PC-9 (cell line): ENCODE data around the gene CAPN11. TPM values are rescaled to one million over a fixed set of nuclear protein-coding genes. Genes with fewer than 3 reads are reported as not detected.

Source experiments
- BruUV-seq: library from RNA; stranded (reverse); fragments of 400-500 nt; replicated peaks from 2 replicates; lab custom pipeline; 2021; lab: Mats Ljungman, UMichigan
- CTCF ChIA-PET: fragments of 300-600 bp; sonication (Branson Sonifier 250); formaldehyde crosslinking; loops from one replicate; lab custom pipeline; 2022; ENCODE audit warnings: antibody characterized with exemption; lab: Charles Lee
- POLR2A ChIA-PET: fragments of 300-600 bp; sonication (Branson Sonifier 250); formaldehyde crosslinking; loops from one replicate; lab custom pipeline; 2022; ENCODE audit warnings: antibody characterized with exemption; ENCODE audit not compliant: unreplicated experiment; lab: Charles Lee
- DNase-seq, 2 experiments: peaks; one replicate each; pipeline versions ENCODE4 v3.0.0 to v3.0.0-alpha.2; 2015 to 2022; ENCODE audit warnings: mixed read lengths in 1 of 2
- H2AFZ ChIP-seq: fragments of 200-600 bp; sonication (generic); 2 replicates; pipeline ENCODE4 v1.8.1; 2017; ENCODE audit warnings: antibody characterized with exemption
- H3F3A ChIP-seq: fragments of 200-600 bp; sonication (generic); 2 replicates; pipeline ENCODE4 v1.8.1; 2017; ENCODE audit warnings: antibody characterized with exemption, mild to moderate bottlenecking, low read depth; ENCODE audit not compliant: insufficient read depth
- H3K27ac ChIP-seq: fragments of 200-600 bp; sonication (generic); 2 replicates; pipeline ENCODE4 v1.6.1; 2016; ENCODE audit warnings: mixed run types
- H3K27me3 ChIP-seq: fragments of 200-600 bp; sonication (generic); 2 replicates; pipeline ENCODE4 v1.6.1; 2016; ENCODE audit warnings: low read depth, mixed run types; ENCODE audit not compliant: insufficient read depth
- H3K36me3 ChIP-seq: fragments of 200-600 bp; sonication (generic); 2 replicates; pipeline ENCODE4 v1.6.1; 2016; ENCODE audit warnings: low read depth, mixed run types
- H3K4me1 ChIP-seq: fragments of 200-600 bp; sonication (generic); replicated peaks from 2 replicates; pipeline ENCODE4 v1.6.1; 2016; ENCODE audit warnings: mixed run types; ENCODE audit not compliant: insufficient read depth
- H3K4me2 ChIP-seq: fragments of 200-600 bp; sonication (generic); 2 replicates; pipeline ENCODE4 v1.6.1; 2017; ENCODE audit warnings: mixed run types
- H3K4me3 ChIP-seq: fragments of 200-600 bp; sonication (generic); 2 replicates; pipeline ENCODE4 v1.6.1; 2016; ENCODE audit warnings: mixed run types
- H3K79me2 ChIP-seq: fragments of 200-600 bp; sonication (generic); 2 replicates; pipeline ENCODE4 v1.6.1; 2017; ENCODE audit warnings: low read depth, mixed run types
- H3K9me2 ChIP-seq: fragments of 200-600 bp; sonication (generic); 2 replicates; pipeline ENCODE4 v1.8.1; 2017; ENCODE audit warnings: mild to moderate bottlenecking; ENCODE audit not compliant: insufficient read depth
- H3K9me3 ChIP-seq: fragments of 200-600 bp; sonication (generic); 2 replicates; pipeline ENCODE4 v1.8.1; 2016; ENCODE audit warnings: low read depth; ENCODE audit not compliant: insufficient read depth
- H4K20me1 ChIP-seq: fragments of 200-600 bp; sonication (generic); 2 replicates; pipeline ENCODE4 v1.8.1; 2017; ENCODE audit not compliant: insufficient read depth
- CTCF ChIP-seq: fragments of 200-600 bp; sonication (generic); conservative IDR thresholded peaks from 2 replicates; pipeline ENCODE4 v1.6.1; 2017; ENCODE audit warnings: mixed run types, antibody characterized with exemption, mild to moderate bottlenecking, moderate library complexity
- EZH2 ChIP-seq: fragments of 200-600 bp; sonication (generic); IDR thresholded peaks from 2 replicates; pipeline ENCODE4 v1.8.0; 2017; ENCODE audit warnings: antibody characterized with exemption, low read depth
- intact Hi-C: fragments of 100-400 bp; cut with micrococcal nuclease; formaldehyde crosslinking; loops from one replicate; pipeline ENCODE4 v1.10.0; 2022; ENCODE audit not compliant: unreplicated experiment
- total RNA-seq: library from RNA; stranded (reverse); gene quantifications from 2 replicates; pipeline ENCODE4 v1.2.3, GENCODE V29; 2021

The CAPN11 gene
- total RNA-seq, 1 experiment from 2014 or later: not detected

DNA sequence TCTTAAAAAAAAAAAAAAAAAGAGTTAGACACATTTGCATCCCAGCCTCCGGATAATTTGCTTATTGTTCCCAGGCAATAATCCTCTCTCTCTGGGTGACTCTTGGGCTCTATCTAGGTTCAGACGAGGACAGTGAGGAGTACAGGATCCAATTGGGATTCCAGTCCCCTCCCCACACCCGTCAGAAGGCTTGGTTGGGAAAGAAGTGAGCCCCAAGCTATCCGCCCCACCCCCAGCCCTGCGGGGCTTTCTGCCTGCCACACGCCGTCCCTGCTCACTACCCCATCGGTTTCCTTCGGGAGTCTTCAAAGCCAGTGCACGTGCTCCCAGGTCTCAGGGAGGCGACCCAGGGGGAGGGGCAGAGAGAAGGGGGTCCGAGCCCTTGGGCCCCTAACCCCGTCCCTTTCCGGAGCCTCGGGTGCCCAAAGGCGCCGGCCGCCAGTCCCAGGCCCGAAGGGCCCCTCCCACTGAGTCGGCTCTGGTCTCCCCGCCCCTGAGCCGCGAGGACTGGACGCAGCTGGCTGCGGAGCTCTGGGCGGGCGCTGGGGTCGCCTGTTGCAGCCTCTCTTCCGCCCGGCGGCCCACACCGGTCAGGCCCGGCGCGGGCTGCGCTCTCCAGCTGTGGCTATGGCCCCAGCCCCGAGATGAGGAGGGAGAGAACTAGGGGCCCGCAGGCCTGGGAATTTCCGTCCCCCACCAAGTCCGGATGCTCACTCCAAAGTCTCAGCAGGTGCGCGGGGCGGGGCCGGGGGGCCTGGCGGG is 60.6 kb downstream of the CAPN11 start:
- peak overlapping the region; percentile 50 for H3K27ac ChIP-seq
- ChIA-PET CTCF (interaction anchor here (0.6 to 1.0 kb wide), 2 partner anchors 36 to 47 kb away, joined by 3 read pairs; no protein-coding TSS in a partner anchor), POLR2A (interaction anchor here (0.5 to 0.7 kb wide), 5 partner anchors 18 to 418 kb away, joined by 3 to 14 read pairs (median 5); no protein-coding TSS in a partner anchor)
- H4K20me1 ChIP-seq: no peaks in the 10 kb centered on the region
- H3K4me3 ChIP-seq: peak overlapping the region; percentile 64
- H3K79me2 ChIP-seq: peaks cover 4% of the 10 kb centered on the region; the same call in 1 of the 2 replicates
- no peaks in the 10 kb centered on the region for H3K27me3 ChIP-seq
- intact Hi-C loops: no loop called here
- TSS peak; percentile 66 for BruUV-seq
- DNase-seq: peak; percentile 67 to 85
- H3F3A ChIP-seq: peaks cover 24% of the 10 kb centered on the region; the same call in 1 of the 2 replicates
- H3K4me1 ChIP-seq: peaks cover 27% of the 10 kb centered on the region
- H3K9me2 ChIP-seq: no peaks in the 10 kb centered on the region
- TF ChIP-seq EZH2: no peak
- no peak for TF ChIP-seq CTCF
- H2AFZ ChIP-seq: peak overlapping the region; percentile 93
- peak overlapping the region; percentile 86 for H3K4me2 ChIP-seq
- no peaks in the 10 kb centered on the region for H3K9me3 ChIP-seq
- no peaks in the 10 kb centered on the region for H3K36me3 ChIP-seq

- H3K9me2 ChIP-seq: no peaks in the 10 kb centered on the region
- peaks cover 24% of the 10 kb centered on the region; the same call in 1 of the 2 replicates for H3F3A ChIP-seq
- TF ChIP-seq CTCF (no peak), EZH2 (no peak)
- peak overlapping the region; percentile 64 for H3K4me3 ChIP-seq
- TSS peak; percentile 50 for BruUV-seq
- H3K9me3 ChIP-seq: no peaks in the 10 kb centered on the region
- no peaks in the 10 kb centered on the region for H3K27me3 ChIP-seq
- H3K4me2 ChIP-seq: peak overlapping the region; percentile 86
- intact Hi-C loops: loop anchor here (1.0 kb wide), 1 partner anchor 33 kb away; no protein-coding TSS in a partner anchor
- ChIA-PET CTCF (interaction anchor here (0.7 to 1.0 kb wide), 3 partner anchors 42 to 649 kb away, joined by 3 to 9 read pairs (median 4); no protein-coding TSS in a partner anchor), POLR2A (interaction anchor here (0.5 to 0.7 kb wide), 4 partner anchors 19 to 419 kb away, joined by 3 to 14 read pairs (median 4); no protein-coding TSS in a partner anchor)
- H2AFZ ChIP-seq: no peak overlapping the region; the same call in 1 of the 2 replicates
- no peaks in the 10 kb centered on the region for H3K36me3 ChIP-seq
- H4K20me1 ChIP-seq: peaks cover 1% of the 10 kb centered on the region; the same call in 1 of the 2 replicates
- peaks cover 35% of the 10 kb centered on the region for H3K4me1 ChIP-seq
- no peak overlapping the region for H3K27ac ChIP-seq
- no peak for DNase-seq
- peaks cover 12% of the 10 kb centered on the region for H3K79me2 ChIP-seq
Observed at GRCh38 chr6:44219815-44220784, 61.5 kb downstream of the CAPN11 start.
